GM10248 (cell line): ENCODE results near the gene RNF144A.

Experiments
- CTCF ChIA-PET: fragments of 300-600 bp; sonication (Branson Sonifier 250); formaldehyde crosslinking; extraction: SDS; loops from one replicate; lab custom pipeline; 2021; ENCODE audit warnings: antibody characterized with exemption; lab: Yijun Ruan, JAX
- POLR2A ChIA-PET: fragments of 350-650 bp; sonication (Branson Sonifier 250); formaldehyde crosslinking; extraction: SDS; loops from one replicate; lab custom pipeline; 2020; ENCODE audit warnings: antibody characterized with exemption; lab: Yijun Ruan, JAX
- DNase-seq: peaks from one replicate; pipeline ENCODE4 v3.0.0; 2012; ENCODE audit errors: extremely low spot score
- CTCF ChIP-seq: IDR thresholded peaks from 2 replicates; pipeline ENCODE4 v1.5.1; 2012; ENCODE audit warnings: mild to moderate bottlenecking, low read depth; ENCODE audit errors: extremely low read depth, missing control alignments, control extremely low read depth

The RNF144A gene

GRCh38 chr2:6986301-6986911, 69.2 kb downstream of the RNF144A start:
- DNase-seq: no peak
- ChIA-PET CTCF (no interaction called here), POLR2A (no interaction called here)
- TF ChIP-seq CTCF: no peak

- ChIA-PET CTCF (no interaction called here), POLR2A (no interaction called here)
- TF ChIP-seq CTCF: no peak
- no peak for DNase-seq
Observed at GRCh38 chr2:6986912-6987361, 69.7 kb downstream of the RNF144A start.

- no peak for TF ChIP-seq CTCF
- ChIA-PET POLR2A (no interaction called here), CTCF (interaction anchor here (0.9 to 1.7 kb wide), 2 partner anchors 12 to 21 kb away, joined by 3 read pairs; no protein-coding TSS in a partner anchor)
- DNase-seq: no peak
Observed at GRCh38 chr2:6990871-6991270, 73.7 kb downstream of the RNF144A start.

- POLR2A ChIA-PET: no interaction called here
- TF ChIP-seq CTCF: no peak
- no peak for DNase-seq
- CTCF ChIA-PET: interaction anchor here (1.0 to 1.6 kb wide), 3 partner anchors 10 to 19 kb away, joined by 3 to 4 read pairs (median 3); no protein-coding TSS in a partner anchor
Observed at GRCh38 chr2:6992794-6993228, 75.6 kb downstream of the RNF144A start.

- ChIA-PET POLR2A (no interaction called here), CTCF (interaction anchor here (1.0 to 1.6 kb wide), 4 partner anchors 10 to 51 kb away, joined by 3 to 4 read pairs (median 4); no protein-coding TSS in a partner anchor)
- no peak for DNase-seq
- no peak for TF ChIP-seq CTCF
Observed at GRCh38 chr2:6993229-6993640, 76.0 kb downstream of the RNF144A start.

- ChIA-PET CTCF (interaction anchor here (1.0 to 1.6 kb wide), 4 partner anchors 11 to 50 kb away, joined by 3 to 4 read pairs (median 4); no protein-coding TSS in a partner anchor), POLR2A (no interaction called here)
- no peak for DNase-seq
- TF ChIP-seq CTCF: no peak
Observed at GRCh38 chr2:6993936-6994335, 76.7 kb downstream of the RNF144A start.
